OCI-LY1 (cell line): Measurements from ENCODE around the gene LAMP1.

ENCODE experiments used
- EZH2 ChIP-seq: fragments of 200-600 bp; sonication (generic), shearing (Covaris generic); IDR thresholded peaks from 2 replicates; pipeline ENCODE4 v1.8.0; 2017; ENCODE audit warnings: borderline replicate concordance, mixed run types, mild to moderate bottlenecking, antibody characterized with exemption, low read length, moderate library complexity, mixed read lengths
- TF ChIP-seq, protein P1 (sequence below): fragments of 200-600 bp; sonication (generic), shearing (Covaris generic); IDR thresholded peaks from 2 replicates; pipeline ENCODE4 v1.5.1; 2017; ENCODE audit warnings: mild to moderate bottlenecking, antibody characterized with exemption, low read length, moderate library complexity, mixed read lengths

DNA sequence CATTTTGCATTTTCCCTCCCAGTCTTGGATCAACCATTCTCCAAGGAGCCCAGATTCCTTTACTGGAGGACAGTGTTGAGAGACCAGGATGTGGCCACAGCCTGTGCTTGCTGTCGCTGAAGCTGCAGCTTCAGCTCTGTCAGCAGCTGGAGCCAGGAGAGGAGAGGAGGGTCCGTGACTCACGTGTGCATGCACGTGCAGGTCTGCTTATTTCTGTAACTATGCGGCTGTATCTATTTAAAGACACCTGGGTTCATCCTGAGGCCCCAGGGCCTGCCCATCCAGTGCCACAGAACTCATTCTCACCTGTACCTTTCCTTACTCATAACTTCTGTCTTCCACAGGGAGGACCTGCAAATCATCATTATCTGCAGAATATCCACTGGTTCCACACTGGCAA, 8.2 kb upstream of the LAMP1 start:
- TF ChIP-seq, protein P1, sequence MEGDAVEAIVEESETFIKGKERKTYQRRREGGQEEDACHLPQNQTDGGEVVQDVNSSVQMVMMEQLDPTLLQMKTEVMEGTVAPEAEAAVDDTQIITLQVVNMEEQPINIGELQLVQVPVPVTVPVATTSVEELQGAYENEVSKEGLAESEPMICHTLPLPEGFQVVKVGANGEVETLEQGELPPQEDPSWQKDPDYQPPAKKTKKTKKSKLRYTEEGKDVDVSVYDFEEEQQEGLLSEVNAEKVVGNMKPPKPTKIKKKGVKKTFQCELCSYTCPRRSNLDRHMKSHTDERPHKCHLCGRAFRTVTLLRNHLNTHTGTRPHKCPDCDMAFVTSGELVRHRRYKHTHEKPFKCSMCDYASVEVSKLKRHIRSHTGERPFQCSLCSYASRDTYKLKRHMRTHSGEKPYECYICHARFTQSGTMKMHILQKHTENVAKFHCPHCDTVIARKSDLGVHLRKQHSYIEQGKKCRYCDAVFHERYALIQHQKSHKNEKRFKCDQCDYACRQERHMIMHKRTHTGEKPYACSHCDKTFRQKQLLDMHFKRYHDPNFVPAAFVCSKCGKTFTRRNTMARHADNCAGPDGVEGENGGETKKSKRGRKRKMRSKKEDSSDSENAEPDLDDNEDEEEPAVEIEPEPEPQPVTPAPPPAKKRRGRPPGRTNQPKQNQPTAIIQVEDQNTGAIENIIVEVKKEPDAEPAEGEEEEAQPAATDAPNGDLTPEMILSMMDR: no peak
- TF ChIP-seq EZH2: no peak
